H9 (cell line): Measurements from ENCODE around the gene DIRAS3. TPM values are rescaled to one million over a fixed set of nuclear protein-coding genes. Genes with fewer than 3 reads are reported as not detected.

Source experiments
- DNase-seq: peaks from one replicate; pipeline ENCODE4 v3.0.0-alpha.2; 2017
- H2AFZ ChIP-seq: one replicate; pipeline ENCODE4 v1.6.1; 2013; ENCODE audit warnings: mild to moderate bottlenecking, low read length, control low read depth, moderate library complexity
- H2AK5ac ChIP-seq: 2 replicates; pipeline ENCODE4 v1.6.1; 2013; ENCODE audit warnings: low read length, control low read depth, mixed read lengths; ENCODE audit not compliant: insufficient read length
- H2BK120ac ChIP-seq: one replicate; pipeline ENCODE4 v1.6.1; 2013; ENCODE audit warnings: low read depth, mild to moderate bottlenecking, low read length, control low read depth, inconsistent platforms; ENCODE audit not compliant: poor library complexity, severe bottlenecking
- H2BK12ac ChIP-seq: 2 replicates; pipeline ENCODE4 v1.6.1; 2013; ENCODE audit warnings: low read length, control low read depth, mixed read lengths, low read depth; ENCODE audit not compliant: insufficient read length
- H2BK15ac ChIP-seq: 2 replicates; pipeline ENCODE4 v1.6.1; 2013; ENCODE audit warnings: low read depth, low read length, control low read depth
- H2BK20ac ChIP-seq: one replicate; pipeline ENCODE4 v1.6.1; 2013; ENCODE audit warnings: low read depth, mild to moderate bottlenecking, low read length, control low read depth, inconsistent platforms; ENCODE audit not compliant: poor library complexity, severe bottlenecking
- H2BK5ac ChIP-seq: 2 replicates; pipeline ENCODE4 v1.6.1; 2013; ENCODE audit warnings: low read length, control low read depth, mixed read lengths; ENCODE audit not compliant: insufficient read length
- H3K14ac ChIP-seq: 2 replicates; pipeline ENCODE4 v1.6.1; 2013; ENCODE audit warnings: low read length, control low read depth; ENCODE audit not compliant: insufficient read depth
- H3K18ac ChIP-seq: 2 replicates; pipeline ENCODE4 v1.6.1; 2013; ENCODE audit warnings: low read depth, mild to moderate bottlenecking, mixed read lengths, low read length, control low read depth; ENCODE audit not compliant: insufficient read length
- H3K23ac ChIP-seq: 2 replicates; pipeline ENCODE4 v1.6.1; 2013; ENCODE audit warnings: low read length, control low read depth, mixed read lengths, low read depth; ENCODE audit not compliant: insufficient read length
- H3K23me2 ChIP-seq: 2 replicates; pipeline ENCODE4 v1.6.1; 2013; ENCODE audit warnings: low read depth, mild to moderate bottlenecking, mixed read lengths, low read length, control low read depth; ENCODE audit not compliant: insufficient read length, poor library complexity, severe bottlenecking
- H3K27ac ChIP-seq: 2 replicates; pipeline ENCODE4 v1.5.1; 2013; ENCODE audit warnings: low read length, control low read depth, mixed read lengths, low read depth; ENCODE audit not compliant: insufficient read length
- H3K27me3 ChIP-seq: 2 replicates; pipeline ENCODE4 v1.6.1; 2013; ENCODE audit warnings: low read length, control low read depth, inconsistent platforms; ENCODE audit not compliant: insufficient read depth
- H3K4ac ChIP-seq: 2 replicates; pipeline ENCODE4 v1.6.1; 2013; ENCODE audit warnings: low read depth, mild to moderate bottlenecking, control low read depth, inconsistent platforms, low read length, moderate library complexity
- H3K4me1 ChIP-seq: 2 replicates; pipeline ENCODE4 v1.6.1; 2013; ENCODE audit warnings: low read length, control low read depth, inconsistent platforms; ENCODE audit not compliant: insufficient read depth
- H3K4me2 ChIP-seq: 2 replicates; pipeline ENCODE4 v1.6.1; 2013; ENCODE audit warnings: low read length, control low read depth, mixed read lengths; ENCODE audit not compliant: insufficient read length, insufficient read depth
- H3K56ac ChIP-seq: 2 replicates; pipeline ENCODE4 v1.6.1; 2013; ENCODE audit warnings: low read depth, mild to moderate bottlenecking, mixed read lengths, low read length, control low read depth; ENCODE audit not compliant: insufficient read length
- H3K79me1 ChIP-seq: 2 replicates; pipeline ENCODE4 v1.6.1; 2013; ENCODE audit warnings: low read depth, mild to moderate bottlenecking, moderate library complexity, low read length, control low read depth, inconsistent platforms; ENCODE audit not compliant: insufficient read depth, poor library complexity, severe bottlenecking
- H3K79me2 ChIP-seq: 2 replicates; pipeline ENCODE4 v1.6.1; 2013; ENCODE audit warnings: low read length, control low read depth, inconsistent platforms; ENCODE audit not compliant: insufficient read depth
- H3K9ac ChIP-seq: 2 replicates; pipeline ENCODE4 v1.6.1; 2013; ENCODE audit warnings: low read length, control low read depth, mixed read lengths; ENCODE audit not compliant: insufficient read length; ENCODE audit errors: extremely low read depth
- H3K9me3 ChIP-seq: one replicate; pipeline ENCODE4 v1.6.1; 2013; ENCODE audit warnings: low read depth, low read length, inconsistent platforms; ENCODE audit not compliant: control insufficient read depth
- H3T11ph ChIP-seq: one replicate; pipeline ENCODE4 v1.6.1; 2013; ENCODE audit warnings: mild to moderate bottlenecking, low read length, control low read depth, inconsistent platforms
- H4K20me1 ChIP-seq: one replicate; pipeline ENCODE4 v1.6.1; 2013; ENCODE audit not compliant: control insufficient read depth, insufficient read length, insufficient read depth
- H4K5ac ChIP-seq: 2 replicates; pipeline ENCODE4 v1.6.1; 2013; ENCODE audit warnings: low read depth, mild to moderate bottlenecking, mixed read lengths, low read length, control low read depth; ENCODE audit not compliant: insufficient read length
- H4K8ac ChIP-seq: replicated peaks from 2 replicates; pipeline ENCODE4 v1.6.1; 2013; ENCODE audit warnings: low read length, control low read depth, mixed read lengths, low read depth; ENCODE audit not compliant: insufficient read length
- H4K91ac ChIP-seq: 2 replicates; pipeline ENCODE4 v1.6.1; 2013; ENCODE audit warnings: low read depth, mild to moderate bottlenecking, moderate library complexity, mixed read lengths, low read length, control low read depth; ENCODE audit not compliant: insufficient read length
- H3K27ac Mint-ChIP-seq, 3 experiments: 2 replicates in 2 of 3; 3 replicates in 1 of 3; pipeline ENCODE4 v1.8.0; 2020 to 2021; ENCODE audit warnings: mixed read lengths in 3 of 3, mild to moderate bottlenecking in 1 of 3, moderate library complexity in 1 of 3
- H3K27me3 Mint-ChIP-seq: 2 replicates; pipeline ENCODE4 v1.8.0; 2021; ENCODE audit warnings: low read depth, mild to moderate bottlenecking, moderate library complexity, mixed read lengths
- H3K36me3 Mint-ChIP-seq, 3 experiments: 2 replicates in 2 of 3; 3 replicates in 1 of 3; pipeline ENCODE4 v1.8.0; 2020 to 2021; ENCODE audit warnings: low read depth in 3 of 3, mixed read lengths in 3 of 3; ENCODE audit not compliant: insufficient read depth in 1 of 3
- H3K4me1 Mint-ChIP-seq, 2 experiments: 2 replicates each; pipeline ENCODE4 v1.8.0; 2020; ENCODE audit warnings: mixed read lengths in 2 of 2
- H3K4me3 Mint-ChIP-seq, 2 experiments: 2 replicates in 1 of 2; 3 replicates in 1 of 2; pipeline ENCODE4 v1.8.0; 2020 to 2021; ENCODE audit warnings: mild to moderate bottlenecking in 2 of 2, mixed read lengths in 2 of 2, moderate library complexity in 1 of 2
- H3K9me3 Mint-ChIP-seq, 2 experiments: 2 replicates in 1 of 2; 3 replicates in 1 of 2; pipeline ENCODE4 v1.8.0; 2020; ENCODE audit warnings: mild to moderate bottlenecking in 2 of 2, mixed read lengths in 2 of 2, moderate library complexity in 1 of 2
- WGBS: extraction: QIAGEN DNeasy Blood & Tissue Kit; methylation state at CpG from one replicate; pipeline ENCODE4 v1.1.7; 2013; ENCODE audit warnings: missing lambda C conversion rate, low lambda C conversion rate, mixed read lengths; ENCODE audit not compliant: insufficient read length; ENCODE audit errors: extremely low coverage; 5-methylcytosine and 5-hydroxymethylcytosine counted together
- total RNA-seq: library from RNA; stranded (reverse); gene quantifications from 2 replicates; pipeline ENCODE4 v1.2.1, GENCODE V29; 2021
- TF ChIP-seq, protein P1 (sequence below): fragments of 200-600 bp; sonication (generic); conservative IDR thresholded peaks from 3 replicates; pipeline ENCODE4 v1.8.0; 2021; ENCODE audit warnings: antibody characterized with exemption, mild to moderate bottlenecking

DIRAS3 gene
- total RNA-seq, 1 experiment from 2014 or later = not detected

DNA sequence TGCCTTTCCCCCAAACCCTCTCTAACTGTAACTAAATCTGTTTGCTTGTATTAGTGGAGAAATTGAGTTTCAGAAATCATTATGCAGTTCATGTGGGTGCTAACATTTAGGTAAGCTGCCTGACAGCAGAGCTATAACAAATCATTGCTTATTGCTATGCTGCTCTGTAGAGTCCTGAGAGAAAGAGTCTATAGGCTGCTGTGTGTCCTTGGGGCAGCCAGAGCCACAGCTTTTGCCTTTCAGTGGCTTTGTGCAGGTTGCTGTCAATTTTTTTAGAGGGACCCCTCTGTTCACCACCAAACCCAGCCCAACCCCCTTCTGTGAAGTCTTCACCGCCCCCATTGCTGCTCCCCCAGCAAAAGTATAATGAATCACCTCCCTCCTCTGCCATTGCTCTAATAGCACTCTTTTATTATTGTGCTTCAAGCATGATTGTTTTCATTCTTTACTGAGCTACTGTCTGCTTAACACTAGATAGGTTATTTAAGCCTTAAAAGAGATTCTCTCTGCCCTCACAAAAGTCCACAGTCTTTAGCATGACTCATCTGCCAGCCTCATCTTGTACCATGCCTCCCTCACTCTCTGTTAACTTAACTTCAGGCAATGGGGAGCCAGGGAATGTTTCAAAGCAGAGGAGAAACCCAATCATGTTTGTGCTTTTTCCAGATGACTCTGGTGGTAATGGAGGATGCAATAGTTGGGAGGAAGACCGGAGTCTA lies 38.6 kb downstream of the DIRAS3 start:
- Histone ChIP-seq H3K23me2 (no peaks in the 10 kb centered on the region), H2BK20ac (no peak overlapping the region), H3K27me3 (no peaks in the 10 kb centered on the region), H3T11ph (no peak overlapping the region), H3K18ac (no peak overlapping the region), H4K20me1 (no peaks in the 10 kb centered on the region), H3K14ac (no peak overlapping the region), H2BK12ac (no peak overlapping the region), H4K91ac (no peak overlapping the region), H4K8ac (no peak overlapping the region), H3K27ac (no peak overlapping the region), H2AFZ (no peak overlapping the region), H2BK15ac (no peak overlapping the region), H3K4me1 (no peaks in the 10 kb centered on the region), H2BK5ac (no peak overlapping the region), H2AK5ac (no peak overlapping the region), H3K9ac (no peak overlapping the region), H3K4me2 (no peak overlapping the region), H3K79me2 (no peaks in the 10 kb centered on the region), H3K23ac (no peak overlapping the region), H3K56ac (no peak overlapping the region), H3K79me1 (no peaks in the 10 kb centered on the region), H2BK120ac (no peak overlapping the region), H3K4ac (no peak overlapping the region), H4K5ac (no peak overlapping the region), H3K9me3 (no peaks in the 10 kb centered on the region)
- no peak overlapping the region for H3K4me3 Mint-ChIP-seq
- H3K36me3 Mint-ChIP-seq = no peaks in the 10 kb centered on the region
- no peaks in the 10 kb centered on the region for H3K9me3 Mint-ChIP-seq
- TF ChIP-seq, protein P1, sequence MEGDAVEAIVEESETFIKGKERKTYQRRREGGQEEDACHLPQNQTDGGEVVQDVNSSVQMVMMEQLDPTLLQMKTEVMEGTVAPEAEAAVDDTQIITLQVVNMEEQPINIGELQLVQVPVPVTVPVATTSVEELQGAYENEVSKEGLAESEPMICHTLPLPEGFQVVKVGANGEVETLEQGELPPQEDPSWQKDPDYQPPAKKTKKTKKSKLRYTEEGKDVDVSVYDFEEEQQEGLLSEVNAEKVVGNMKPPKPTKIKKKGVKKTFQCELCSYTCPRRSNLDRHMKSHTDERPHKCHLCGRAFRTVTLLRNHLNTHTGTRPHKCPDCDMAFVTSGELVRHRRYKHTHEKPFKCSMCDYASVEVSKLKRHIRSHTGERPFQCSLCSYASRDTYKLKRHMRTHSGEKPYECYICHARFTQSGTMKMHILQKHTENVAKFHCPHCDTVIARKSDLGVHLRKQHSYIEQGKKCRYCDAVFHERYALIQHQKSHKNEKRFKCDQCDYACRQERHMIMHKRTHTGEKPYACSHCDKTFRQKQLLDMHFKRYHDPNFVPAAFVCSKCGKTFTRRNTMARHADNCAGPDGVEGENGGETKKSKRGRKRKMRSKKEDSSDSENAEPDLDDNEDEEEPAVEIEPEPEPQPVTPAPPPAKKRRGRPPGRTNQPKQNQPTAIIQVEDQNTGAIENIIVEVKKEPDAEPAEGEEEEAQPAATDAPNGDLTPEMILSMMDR = no peak
- H3K27ac Mint-ChIP-seq = peak overlapping the region in 1 of 3 experiments; percentile 63; a peak in 1 of 7 replicates
- no peak for DNase-seq
- H3K4me1 Mint-ChIP-seq = peaks cover 0 to 3% of the 10 kb centered on the region in 2 experiments; a peak in 1 of 4 replicates
- WGBS = no CpG with 5 or more reads among the region's 2 CpGs
- no peaks in the 10 kb centered on the region; the same call in none of the 2 replicates for H3K27me3 Mint-ChIP-seq
